ENCODE results near the gene SAMM50.

SAMM50 gene

GRCh38 chr22:43917521-43917920 is 37.7 kb upstream of the SAMM50 start:
- H3K36me3 ChIP-seq (replicated peaks) = no peaks in the 10 kb centered on the region
- no peak for DNase-seq
- in situ Hi-C loops (cut with HindIII; ENCODE audit: low pct_ligation_motif_present, low sequenced_read_pairs) = no loop called here
- no peak for TF ChIP-seq CTCF (IDR thresholded peaks at IDR 0.05; ENCODE audit: low read depth, low read length, missing control alignments)
- no peak overlapping the region for H3K4me3 ChIP-seq (ENCODE audit: low read depth, low read length)
- peaks cover under 1% of the 10 kb centered on the region for H3K27me3 ChIP-seq (replicated peaks)
- H3K27ac ChIP-seq = no peak overlapping the region

GRCh38 chr22:43919106-43919973 is 35.9 kb upstream of the SAMM50 start:
- in situ Hi-C loops (cut with HindIII; ENCODE audit: low pct_ligation_motif_present, low sequenced_read_pairs) = no loop called here
- Histone ChIP-seq H3K27me3 (replicated peaks) (no peaks in the 10 kb centered on the region), H3K4me3 (ENCODE audit: low read depth, low read length) (no peak overlapping the region), H3K27ac (no peak overlapping the region), H3K36me3 (replicated peaks) (no peaks in the 10 kb centered on the region)
- DNase-seq = peak; percentile 51
- TF ChIP-seq CTCF (IDR thresholded peaks at IDR 0.05; ENCODE audit: low read depth, low read length, missing control alignments) = no peak

- DNase-seq = peak; percentile 65
- Histone ChIP-seq H3K4me3 (ENCODE audit: low read depth, low read length) (no peak overlapping the region), H3K27ac (no peak overlapping the region), H3K36me3 (replicated peaks) (no peaks in the 10 kb centered on the region), H3K27me3 (replicated peaks) (no peaks in the 10 kb centered on the region)
- in situ Hi-C loops (cut with HindIII; ENCODE audit: low pct_ligation_motif_present, low sequenced_read_pairs) = no loop called here
- TF ChIP-seq CTCF (IDR thresholded peaks at IDR 0.05; ENCODE audit: low read depth, low read length, missing control alignments) = no peak
These were observed 33.9 kb upstream of the SAMM50 start for GRCh38 chr22:43921370-43921769.

- H3K36me3 ChIP-seq (replicated peaks) = no peaks in the 10 kb centered on the region
- TF ChIP-seq CTCF (IDR thresholded peaks at IDR 0.05; ENCODE audit: low read depth, low read length, missing control alignments) = peak; percentile 38
- no peak for DNase-seq
- in situ Hi-C loops (cut with HindIII; ENCODE audit: low pct_ligation_motif_present, low sequenced_read_pairs) = no loop called here
- no peak overlapping the region for H3K27ac ChIP-seq
- H3K4me3 ChIP-seq (ENCODE audit: low read depth, low read length) = no peak overlapping the region
- H3K27me3 ChIP-seq (replicated peaks) = no peaks in the 10 kb centered on the region
These were observed 33.1 kb upstream of the SAMM50 start for GRCh38 chr22:43922123-43922522.

- H3K36me3 ChIP-seq (replicated peaks) = no peaks in the 10 kb centered on the region
- DNase-seq = no peak
- no peak for TF ChIP-seq CTCF (IDR thresholded peaks at IDR 0.05; ENCODE audit: low read depth, low read length, missing control alignments)
- H3K27ac ChIP-seq = no peak overlapping the region
- no peaks in the 10 kb centered on the region for H3K27me3 ChIP-seq (replicated peaks)
- in situ Hi-C loops (cut with HindIII; ENCODE audit: low pct_ligation_motif_present, low sequenced_read_pairs) = no loop called here
- peak overlapping the region; percentile 48 for H3K4me3 ChIP-seq (ENCODE audit: low read depth, low read length)
These were observed 32.1 kb upstream of the SAMM50 start for GRCh38 chr22:43923191-43923590.

All from brain microvascular endothelial cell (primary cell).